ENCODE measurements around the gene RNF212.

DNA sequence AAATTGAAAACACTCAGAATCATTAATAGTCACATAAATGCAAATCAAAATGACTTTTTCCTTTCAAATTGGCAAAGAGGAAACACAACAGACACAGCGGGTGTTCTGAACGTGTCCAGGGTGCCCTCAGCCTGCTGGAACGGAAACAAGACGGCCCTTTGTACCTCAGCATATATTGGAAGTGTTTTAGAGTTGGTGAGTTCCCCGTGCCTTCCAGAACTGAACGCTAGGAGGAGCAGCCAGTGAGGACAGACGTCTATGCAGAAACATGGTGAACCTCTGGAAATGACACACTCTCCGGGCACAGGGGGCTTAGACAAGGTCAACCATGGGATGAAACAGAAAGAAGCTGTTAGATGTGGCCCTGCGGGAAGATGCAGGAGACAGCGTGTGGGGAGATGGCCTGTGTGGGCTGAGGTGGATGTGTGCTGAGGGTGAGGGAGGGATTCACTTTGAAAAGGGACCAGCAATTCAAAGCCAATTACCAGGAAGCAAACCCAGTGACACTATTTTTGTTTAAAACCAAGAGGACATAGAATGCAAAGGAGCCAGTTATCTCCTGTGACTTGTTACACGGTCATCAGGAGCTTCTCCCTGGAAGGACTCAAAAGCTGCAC is 40.4 kb downstream of the RNF212 start:
- TF ChIP-seq POLR2A (IDR thresholded peaks at IDR 0.05; ENCODE audit: low read depth) = no peak
- TF ChIP-seq, protein P1, sequence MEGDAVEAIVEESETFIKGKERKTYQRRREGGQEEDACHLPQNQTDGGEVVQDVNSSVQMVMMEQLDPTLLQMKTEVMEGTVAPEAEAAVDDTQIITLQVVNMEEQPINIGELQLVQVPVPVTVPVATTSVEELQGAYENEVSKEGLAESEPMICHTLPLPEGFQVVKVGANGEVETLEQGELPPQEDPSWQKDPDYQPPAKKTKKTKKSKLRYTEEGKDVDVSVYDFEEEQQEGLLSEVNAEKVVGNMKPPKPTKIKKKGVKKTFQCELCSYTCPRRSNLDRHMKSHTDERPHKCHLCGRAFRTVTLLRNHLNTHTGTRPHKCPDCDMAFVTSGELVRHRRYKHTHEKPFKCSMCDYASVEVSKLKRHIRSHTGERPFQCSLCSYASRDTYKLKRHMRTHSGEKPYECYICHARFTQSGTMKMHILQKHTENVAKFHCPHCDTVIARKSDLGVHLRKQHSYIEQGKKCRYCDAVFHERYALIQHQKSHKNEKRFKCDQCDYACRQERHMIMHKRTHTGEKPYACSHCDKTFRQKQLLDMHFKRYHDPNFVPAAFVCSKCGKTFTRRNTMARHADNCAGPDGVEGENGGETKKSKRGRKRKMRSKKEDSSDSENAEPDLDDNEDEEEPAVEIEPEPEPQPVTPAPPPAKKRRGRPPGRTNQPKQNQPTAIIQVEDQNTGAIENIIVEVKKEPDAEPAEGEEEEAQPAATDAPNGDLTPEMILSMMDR (IDR thresholded peaks at IDR 0.05) = peak in 2 of 3 experiments; percentile 17 to 62
- TF ChIP-seq POLR2AphosphoS5 (IDR thresholded peaks at IDR 0.05) = no peak

Data from esophagus muscularis mucosa (tissue), 3 donors.